ENCODE data around the gene STRADB.

DNA sequence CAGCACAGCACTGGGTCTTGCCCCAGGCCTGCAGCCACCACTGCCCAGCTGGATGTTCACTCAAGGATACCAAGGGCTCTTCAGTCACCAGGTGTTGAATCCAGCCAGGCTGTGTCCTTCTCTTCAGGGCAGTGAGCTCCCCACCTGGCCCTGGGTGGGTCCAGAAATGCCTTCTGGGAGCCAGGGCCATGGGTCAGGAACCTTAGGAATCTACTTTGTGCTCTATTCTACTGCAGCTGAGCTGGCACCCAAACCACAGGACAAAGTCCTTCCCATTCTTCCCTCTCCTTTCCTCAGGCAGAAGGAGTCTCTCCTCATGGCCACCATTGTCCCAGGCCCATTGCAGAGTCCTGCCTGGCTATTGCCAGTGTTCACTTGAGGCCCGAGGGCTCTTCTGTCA, 13.0 kb downstream of the STRADB start:
- no peak for TF ChIP-seq TAF1 (conservative IDR thresholded peaks at IDR 0.05)
- TF ChIP-seq RAD21 (IDR thresholded peaks at IDR 0.05): no peak
- TF ChIP-seq, protein P1, sequence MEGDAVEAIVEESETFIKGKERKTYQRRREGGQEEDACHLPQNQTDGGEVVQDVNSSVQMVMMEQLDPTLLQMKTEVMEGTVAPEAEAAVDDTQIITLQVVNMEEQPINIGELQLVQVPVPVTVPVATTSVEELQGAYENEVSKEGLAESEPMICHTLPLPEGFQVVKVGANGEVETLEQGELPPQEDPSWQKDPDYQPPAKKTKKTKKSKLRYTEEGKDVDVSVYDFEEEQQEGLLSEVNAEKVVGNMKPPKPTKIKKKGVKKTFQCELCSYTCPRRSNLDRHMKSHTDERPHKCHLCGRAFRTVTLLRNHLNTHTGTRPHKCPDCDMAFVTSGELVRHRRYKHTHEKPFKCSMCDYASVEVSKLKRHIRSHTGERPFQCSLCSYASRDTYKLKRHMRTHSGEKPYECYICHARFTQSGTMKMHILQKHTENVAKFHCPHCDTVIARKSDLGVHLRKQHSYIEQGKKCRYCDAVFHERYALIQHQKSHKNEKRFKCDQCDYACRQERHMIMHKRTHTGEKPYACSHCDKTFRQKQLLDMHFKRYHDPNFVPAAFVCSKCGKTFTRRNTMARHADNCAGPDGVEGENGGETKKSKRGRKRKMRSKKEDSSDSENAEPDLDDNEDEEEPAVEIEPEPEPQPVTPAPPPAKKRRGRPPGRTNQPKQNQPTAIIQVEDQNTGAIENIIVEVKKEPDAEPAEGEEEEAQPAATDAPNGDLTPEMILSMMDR (IDR thresholded peaks at IDR 0.05; ENCODE audit: low read depth, low read length, missing input control): no peak
- TF ChIP-seq SP1 (IDR thresholded peaks at IDR 0.05): no peak
- TF ChIP-seq ZBTB33 (IDR thresholded peaks at IDR 0.05): no peak
